Measurements from ENCODE around the gene KIF18B.

KIF18B gene

DNA sequence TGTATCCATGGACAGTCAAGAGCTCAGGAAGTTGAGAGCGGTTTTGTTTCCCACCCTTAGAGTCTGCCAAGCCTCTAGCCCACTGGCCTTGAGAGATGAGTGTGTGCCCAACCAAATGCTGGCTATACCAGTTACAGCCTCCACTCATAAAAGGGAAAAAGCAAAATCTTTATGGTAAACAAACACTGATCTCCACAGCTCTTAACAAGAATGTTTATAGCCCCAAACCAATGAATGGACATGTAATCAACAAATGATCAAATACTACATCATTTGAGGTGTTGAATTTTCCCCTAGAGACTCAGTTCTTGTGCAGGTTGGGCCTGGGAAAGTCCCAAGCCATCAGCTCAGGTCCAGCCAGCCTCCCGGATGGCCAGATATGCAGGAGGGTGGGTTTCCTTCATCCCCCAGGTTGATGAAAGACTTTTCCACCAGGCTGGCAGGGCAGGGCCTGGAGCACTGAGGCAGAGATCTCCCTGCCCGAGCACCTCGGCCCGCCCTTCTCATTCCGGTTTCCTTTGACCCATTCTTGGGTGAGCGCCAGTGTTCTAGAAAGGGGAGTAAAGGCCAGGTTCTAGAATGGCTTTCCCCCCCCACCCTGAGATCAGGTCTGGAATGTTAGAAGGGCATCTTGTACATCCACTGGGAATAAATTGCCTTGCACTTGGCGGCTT, 44.4 kb downstream of the KIF18B start:
- DNase-seq = no peak

DNA sequence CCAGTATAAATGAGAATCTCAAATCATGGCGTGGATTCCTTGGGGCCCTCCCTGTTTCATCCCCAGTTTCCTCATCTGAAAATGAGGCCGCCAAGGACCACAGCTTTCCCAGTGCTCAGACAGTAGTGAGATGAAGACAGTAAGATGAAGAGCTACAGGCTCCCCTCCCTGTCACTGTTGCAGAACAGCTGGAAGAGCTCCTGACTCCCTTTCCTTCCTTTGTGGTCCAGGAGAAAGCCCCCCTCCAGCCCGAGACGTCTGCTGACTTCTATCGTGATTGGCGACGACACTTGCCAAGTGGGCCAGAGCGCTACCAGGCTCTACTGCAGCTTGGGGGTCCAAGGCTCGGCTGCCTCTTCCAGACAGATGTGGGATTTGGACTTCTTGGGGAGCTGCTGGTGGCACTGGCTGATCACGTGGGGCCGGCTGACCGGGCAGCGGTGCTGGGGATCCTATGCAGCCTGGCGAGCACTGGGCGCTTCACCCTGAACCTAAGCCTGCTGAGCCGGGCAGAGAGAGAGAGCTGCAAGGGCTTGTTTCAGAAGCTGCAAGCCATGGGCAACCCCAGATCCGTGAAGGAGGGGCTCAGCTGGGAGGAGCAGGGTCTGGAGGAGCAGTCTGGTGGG, 45.3 kb downstream of the KIF18B start:
- no peak for DNase-seq

DNA sequence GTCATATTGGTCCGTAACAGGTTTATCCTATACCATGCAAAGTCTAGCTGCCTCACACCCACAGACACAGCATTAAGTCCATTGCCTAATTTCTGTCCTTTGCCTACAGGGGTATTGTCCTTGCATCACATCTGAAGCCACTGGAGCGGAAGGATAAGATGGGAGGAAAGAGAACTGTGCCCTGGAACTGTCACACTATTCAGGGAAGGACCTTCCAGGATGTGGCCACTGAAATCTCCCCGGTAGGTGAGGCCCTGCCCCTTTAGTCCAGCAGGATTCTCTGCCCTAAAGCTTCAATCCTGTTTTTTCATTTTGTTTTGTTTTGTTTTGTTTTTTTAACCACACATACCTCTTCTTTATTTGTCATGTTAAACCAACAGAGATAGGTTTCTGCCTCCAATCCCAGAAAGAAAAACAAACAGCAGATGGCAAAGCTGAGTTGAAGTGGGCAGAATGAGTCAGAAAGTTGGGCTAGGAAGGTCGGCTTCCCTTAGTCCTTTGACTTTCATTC, 46.1 kb downstream of the KIF18B start:
- no peak for DNase-seq

DNA sequence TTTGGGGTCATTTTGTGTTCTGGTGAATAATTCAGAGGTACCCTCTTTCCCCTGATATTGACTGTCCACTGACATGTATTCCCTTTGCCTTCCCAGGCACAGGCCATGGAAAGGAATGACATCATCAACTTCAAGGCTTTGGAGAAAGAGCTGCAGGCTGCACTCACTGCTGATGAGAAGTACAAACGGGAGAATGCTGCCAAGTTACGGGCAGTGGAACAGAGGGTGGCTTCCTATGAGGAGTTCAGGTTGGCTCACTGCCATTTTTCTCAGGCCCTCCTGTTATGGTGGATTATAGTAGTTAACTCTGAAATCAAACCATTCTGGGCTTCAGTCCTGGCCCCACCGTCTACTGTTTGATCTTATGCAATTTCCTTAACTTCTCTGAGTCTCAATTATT, 46.7 kb downstream of the KIF18B start:
- no peak for DNase-seq

DNA sequence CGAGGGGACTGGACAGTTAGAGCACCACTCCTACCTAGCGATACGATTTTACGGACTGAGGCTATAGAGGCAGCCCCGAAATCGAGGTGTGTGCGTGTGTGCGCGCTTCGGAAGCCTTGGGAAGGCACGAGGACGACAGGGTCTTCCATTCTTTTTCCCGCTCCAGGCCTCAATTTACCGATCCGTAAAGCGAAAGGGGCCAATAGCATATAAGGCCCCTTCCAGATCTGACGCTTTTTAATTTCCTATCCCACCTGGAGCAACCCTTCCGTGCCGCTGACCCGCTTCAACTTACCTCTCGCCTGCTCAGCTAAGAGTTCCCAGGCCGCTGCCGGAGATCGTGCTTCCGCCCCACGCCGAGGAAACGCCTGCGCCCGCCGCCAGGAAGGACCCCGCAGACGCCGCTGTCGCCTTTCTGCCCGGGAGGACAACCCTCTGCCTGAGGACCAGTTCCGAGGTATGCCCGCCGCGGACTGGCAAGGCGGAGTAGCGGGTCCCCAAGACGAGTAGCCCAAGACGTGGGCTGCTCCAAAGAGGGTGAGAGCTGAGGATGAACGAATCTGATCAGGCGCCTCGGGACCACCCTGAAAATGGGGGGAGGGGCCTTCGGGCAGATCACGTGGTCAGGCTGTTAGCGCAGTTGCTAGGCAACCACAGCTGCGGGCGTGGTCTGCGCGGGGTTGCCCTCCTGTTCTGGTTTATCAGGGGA, 48.3 kb downstream of the KIF18B start, which contains the start of gene EFTUD2:
Gene EFTUD2 (minus strand): TSS at position 372 of the 709 bp plus-strand sequence. CDS start 4,924 bp downstream, outside the sequence.
- DNase-seq = peak; percentile 92

DNA sequence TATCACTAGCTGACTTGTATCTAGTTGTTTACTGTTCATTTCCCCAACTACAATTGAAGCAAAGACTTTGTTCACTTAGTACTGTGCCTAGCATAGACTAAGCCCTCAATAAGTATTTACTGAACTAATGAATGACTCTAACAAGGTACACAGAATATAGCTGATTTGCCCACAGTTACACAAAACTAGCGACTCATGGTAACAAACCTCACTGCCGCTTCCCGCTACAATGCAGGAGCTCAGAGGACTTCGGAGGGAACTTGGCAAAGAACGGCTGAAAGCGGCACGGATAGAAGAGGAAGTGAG, 48.9 kb downstream of the KIF18B start:
- no peak for DNase-seq

DNA sequence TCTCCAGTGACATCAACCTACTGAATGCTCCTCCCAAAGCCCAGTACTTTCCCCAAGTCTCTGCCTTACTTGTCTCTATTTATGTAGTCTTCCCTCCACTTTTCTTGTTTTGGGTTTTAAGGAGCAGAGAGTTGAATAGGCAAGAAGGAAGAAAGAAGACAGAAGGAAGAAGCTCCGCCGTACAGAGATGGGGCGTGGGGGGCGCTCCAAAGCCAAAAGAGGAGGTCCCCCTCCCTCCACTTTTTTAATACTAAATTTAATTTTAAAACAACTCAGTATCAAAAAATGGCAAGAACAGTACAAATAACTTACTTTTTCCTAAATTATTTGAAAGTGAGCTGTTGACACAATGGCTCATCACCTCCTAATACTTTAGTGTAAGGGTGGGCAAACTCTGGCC, 52.9 kb downstream of the KIF18B start:
- no peak for DNase-seq

DNA sequence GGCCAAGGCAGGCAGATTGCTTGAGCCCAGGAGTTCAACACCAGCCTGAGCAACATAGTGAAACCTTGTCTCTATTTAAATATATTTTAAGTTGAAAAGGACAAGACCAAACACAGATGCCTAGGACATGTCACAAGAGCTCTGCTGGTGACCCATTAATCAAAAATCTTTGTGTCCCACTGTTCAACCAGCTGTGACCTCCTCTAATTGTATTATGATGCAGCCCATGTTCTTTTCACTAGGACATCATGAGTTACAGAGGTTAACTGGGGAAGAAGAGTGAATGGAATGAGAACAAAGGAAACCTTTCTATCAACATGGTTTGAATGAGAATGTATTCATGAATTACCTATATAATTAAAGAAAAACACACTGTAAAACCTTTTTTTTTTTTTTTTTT, 55.3 kb downstream of the KIF18B start:
- DNase-seq = no peak

DNA sequence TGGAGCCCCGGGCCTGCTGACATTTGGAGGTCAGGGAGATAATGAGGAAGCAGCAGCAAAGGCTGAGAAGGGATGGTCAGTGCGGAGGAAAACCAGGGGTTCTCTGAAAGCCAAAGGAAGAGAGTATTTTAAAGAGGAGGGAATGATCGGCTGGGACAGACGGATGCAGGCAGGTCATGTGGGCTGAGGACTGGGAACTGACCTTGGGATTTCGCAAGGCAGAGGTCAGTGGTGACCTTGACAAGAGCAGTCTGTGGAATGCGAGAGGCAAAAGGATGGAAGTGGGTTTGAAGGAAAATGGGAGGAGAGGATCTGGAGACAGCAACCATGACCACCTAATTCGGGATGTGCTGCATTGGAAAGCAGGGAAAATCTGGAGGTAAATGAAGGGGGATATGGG, 58.6 kb downstream of the KIF18B start:
- DNase-seq = no peak

DNA sequence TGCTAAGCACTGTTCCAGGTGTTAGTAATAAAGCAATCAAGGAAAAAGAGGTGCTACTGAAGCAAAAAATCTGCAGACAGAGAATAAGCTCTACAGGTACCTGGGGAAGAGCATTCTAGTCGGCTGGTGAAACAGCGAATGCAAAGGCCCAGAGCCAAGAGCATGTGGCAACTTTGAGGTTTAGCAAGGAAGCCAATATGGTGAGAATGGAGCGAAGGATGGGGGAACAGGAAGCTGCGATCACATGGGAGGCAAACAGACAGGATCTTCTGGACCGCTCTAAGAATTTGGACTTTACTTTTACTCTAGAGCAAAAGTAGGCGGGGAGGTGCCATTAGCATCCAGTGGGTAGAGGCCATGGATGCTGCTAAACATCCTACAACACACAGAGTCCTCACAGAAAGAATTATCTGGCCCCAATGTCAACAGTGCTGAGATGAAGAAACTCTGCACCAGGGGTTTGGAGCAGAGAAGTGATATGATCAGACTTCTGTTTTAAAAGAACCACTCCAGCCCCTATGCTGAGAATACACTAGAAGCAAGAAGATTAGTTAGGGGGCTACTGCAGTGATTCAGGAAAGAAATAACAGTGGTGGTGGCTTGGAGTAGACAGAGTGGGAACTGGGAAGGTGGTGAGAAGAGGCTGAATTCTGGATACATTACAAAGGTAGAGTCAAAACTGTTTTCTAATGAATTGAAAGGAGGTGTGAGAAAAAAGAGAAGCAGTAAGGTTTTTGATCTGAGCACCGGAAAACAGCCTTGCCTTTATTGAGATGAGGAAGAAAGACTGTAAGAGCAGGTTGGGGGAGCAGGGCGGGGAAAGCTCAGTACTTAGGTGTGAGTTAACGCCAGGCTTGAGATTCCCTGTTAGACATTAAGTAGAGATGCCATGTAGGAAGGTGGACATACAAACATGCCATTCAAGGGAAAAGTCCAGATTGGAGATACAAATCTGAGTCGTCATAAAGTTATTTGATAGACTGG, 59.3 kb downstream of the KIF18B start:
- no peak for DNase-seq

DNA sequence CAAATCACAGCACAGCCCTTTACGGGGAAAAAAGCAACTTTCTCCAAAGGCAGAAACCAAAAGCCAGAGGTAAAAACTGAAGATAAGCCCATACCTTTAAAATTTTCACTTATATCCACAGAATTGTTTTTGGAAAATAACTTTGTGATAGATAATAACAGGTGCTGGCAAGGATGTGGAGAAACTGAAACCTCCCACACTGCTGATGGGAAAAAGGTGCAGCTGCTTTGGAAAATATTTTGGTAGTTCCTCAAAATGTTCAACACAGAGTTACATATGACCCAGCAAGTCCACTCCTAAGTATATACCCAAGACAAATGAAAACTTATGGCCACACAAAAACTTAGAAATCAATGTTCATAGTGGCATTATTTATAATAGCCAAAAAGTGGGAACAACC, 60.6 kb downstream of the KIF18B start:
- DNase-seq = no peak

DNA sequence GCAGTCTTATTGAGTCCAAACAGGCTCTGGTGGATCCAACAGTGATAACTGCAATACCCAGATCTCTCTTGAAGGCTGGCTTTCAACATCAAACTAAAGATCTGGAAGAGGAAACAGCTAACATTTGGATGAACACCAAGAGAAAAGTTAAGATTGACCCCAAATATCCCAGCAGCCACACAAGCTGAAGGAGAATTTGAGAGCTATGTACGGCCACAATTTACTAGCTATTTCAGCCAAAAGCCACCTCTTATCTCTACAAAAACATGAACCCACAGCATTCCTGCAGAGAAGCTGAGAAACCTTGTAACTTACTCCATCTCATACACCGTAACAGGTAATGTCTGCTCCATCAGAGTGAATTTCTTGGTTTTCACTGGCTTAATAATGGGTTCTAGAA, 62.6 kb downstream of the KIF18B start:
- DNase-seq = no peak

DNA sequence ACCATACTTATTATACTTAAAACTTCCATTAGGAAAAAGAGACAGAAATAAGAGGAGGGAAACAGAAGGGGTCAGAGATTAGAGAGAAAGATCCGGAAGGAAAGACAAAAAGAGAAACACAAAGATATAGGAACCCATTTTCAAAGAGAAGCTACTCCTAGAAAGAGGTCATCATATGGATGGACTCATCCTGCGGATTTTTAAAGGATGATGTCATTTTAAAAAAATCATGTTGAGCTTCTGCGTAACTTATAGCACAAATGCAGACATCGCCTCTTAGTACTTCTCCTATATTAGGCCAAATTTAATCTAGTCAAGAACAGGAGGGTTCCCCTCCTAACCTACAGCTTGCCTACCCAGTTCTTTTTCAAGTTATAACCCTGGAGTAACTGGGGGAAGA, 66.4 kb downstream of the KIF18B start:
- DNase-seq = no peak

DNA sequence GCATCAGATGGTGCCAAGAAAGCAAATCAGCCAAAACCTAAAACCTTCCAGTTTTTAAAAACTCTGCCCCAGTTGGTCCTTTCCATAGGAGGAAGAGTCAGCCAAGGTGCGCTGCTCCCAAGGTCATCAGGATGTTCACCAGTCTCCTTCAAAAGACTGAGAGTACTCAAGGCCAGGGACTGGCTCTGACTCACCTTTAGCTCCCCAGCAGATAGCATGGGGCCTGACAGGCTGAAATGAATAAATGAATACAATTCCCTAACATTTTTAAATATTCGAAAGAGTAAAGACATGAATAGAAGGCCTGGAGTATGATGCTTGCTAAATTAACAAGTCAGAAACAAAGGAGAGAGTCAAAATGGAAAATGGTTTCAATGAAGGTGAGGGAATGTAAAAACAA, 67.5 kb downstream of the KIF18B start:
- no peak for DNase-seq

DNA sequence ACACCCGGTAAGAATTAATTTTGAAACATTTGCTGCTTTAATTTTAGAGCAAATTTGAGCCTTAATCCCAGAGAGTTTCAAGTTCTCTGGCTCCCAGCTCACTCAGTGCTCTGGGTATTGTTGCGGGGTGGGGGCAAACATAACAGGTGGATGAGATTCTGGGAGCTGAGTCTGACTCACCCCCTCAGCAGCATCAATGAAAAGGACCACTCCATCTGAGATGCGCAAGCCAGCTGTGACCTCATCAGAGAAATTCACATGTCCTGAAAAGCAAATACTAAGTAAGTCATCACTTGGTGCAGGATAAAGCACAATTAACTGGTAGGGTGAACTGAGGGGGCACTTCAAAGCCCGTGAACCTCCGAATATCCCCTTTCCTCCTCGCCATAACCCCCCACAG, 68.2 kb downstream of the KIF18B start:
- DNase-seq = no peak

DNA sequence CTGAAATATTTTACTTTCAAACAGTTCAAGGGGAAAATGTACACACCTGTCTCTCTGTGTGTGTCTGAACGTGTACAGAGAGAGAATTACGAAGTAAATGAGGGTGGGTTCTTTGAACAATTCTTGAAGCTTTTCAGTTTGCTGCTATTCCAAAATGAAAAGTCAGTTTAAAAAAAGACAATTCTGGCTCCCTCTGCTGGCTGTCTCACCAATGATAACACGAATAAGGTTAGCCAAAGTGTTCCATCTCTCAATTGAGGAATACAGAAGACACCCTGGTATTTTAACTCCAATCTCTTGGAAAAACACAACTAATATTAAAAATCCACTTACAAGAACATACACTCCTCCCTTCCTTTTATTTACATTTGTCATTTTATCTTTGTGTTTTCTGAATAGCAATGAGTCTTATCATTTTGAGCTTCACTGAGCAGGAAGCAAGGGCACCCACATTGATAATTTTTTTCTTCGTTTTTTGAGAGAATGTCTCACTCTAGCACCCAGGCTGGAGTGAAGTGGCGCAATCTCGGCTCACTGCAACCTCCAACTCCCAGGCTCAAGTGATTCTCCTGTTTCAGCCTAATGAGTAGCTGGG, 68.8 kb downstream of the KIF18B start:
- no peak for DNase-seq

DNA sequence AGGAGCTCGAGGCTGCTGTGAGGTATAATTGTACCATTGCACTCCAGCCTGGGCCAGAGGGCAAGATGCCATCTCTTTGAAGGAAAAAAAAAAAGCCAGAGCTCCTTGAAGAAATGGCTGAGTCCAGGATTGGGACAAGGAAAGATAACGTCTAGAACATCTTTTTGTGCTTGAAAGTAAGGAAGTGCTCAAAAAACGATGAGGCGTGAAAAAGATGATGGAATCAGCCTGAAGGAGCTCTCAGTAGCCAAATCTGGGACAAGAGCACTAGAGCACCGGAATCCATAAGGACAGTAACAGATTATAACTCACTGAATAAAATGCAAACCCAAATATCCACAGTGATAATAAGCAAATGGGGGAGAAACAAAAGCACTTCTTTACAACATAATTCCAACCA, 70.5 kb downstream of the KIF18B start:
- DNase-seq = no peak

DNA sequence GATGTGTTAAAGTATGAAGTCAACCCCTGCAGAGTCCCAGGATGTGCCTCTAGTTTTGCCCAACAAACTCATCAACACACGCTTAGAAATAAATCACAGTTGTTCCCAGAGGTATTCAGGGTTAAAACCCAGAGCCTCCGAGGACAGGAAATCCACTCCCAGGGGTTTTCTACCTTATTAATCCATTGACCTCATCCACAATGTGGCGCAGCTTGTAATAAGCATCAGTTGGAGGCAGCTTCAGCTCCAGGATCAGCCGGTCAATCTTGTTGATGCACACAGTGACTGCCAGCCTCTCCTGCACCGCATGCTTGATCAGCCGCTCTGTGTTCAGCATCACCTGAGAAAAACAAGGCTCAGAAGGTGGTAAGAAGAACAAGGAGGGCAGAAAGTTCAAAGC, 71.8 kb downstream of the KIF18B start:
- no peak for DNase-seq

Data from activated CD8-positive, alpha-beta memory T cell treated with anti-CD3 and anti-CD28 coated beads, Interleukin-2, amount 50 U/mL, for 4 hours (primary cell).